HG03159 (cell line): ENCODE data around the gene ACADSB.

Source experiments
- ATAC-seq: cut with Tn5 transposase; IDR thresholded peaks from one replicate; pipeline ENCODE4 v1.9.1; 2021; ENCODE audit warnings: mild to moderate bottlenecking, moderate library complexity; ENCODE audit not compliant: unreplicated experiment

ACADSB gene

DNA sequence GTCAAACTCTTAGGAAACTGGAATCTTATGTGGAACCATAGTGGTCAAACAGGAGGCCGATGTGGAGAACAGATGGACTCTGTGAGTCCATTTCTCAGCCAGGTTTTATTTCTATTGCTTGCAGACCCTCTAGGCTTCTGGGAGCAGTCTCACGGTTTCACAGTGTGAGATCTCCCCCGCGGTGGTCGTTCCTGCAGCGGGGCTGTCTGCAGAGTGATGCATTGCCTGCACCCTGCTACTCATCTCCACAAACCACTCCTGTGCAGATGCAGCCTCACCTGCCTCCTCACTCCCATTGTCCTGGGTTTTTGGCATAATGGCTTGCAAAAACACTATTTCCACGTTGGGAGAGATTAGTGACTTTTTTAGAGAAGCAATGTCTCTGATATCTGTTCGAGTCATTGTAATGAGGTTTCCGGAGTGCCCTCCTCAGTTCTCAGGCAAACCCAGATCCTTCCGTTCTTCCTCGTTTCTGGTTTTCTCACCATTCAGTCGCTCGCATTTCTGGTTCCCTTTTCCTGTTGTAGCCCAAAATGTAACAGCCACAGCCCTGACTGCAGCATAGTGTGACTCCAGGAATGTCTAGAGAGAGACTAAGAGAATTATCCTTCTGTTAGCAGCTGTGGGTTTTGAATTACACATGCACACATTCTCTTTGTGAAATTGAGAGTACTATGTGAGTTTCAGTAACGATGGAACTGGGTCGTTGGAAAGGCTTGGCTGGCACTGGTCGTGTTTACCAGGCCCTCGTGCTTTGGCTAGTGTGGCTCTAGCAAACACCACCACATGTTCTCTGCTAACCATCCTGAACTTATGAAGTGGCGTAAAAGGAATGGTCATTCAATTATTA is 30.2 kb downstream of the ACADSB start:
- ATAC-seq: no peak

DNA sequence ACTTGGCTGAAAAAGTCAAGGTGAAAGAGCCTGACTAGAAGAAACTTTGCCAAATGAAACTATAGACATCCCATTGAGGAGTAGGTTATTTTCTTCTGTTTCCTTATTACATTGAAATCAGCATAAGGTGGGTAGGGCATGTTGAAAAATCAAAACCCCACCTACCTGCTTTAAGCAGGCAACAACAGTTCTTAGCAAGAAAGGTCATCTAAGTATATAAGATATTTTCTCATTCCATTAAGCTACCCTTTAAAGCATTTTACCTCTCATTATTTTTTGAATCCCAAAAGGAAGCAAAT is 30.8 kb downstream of the ACADSB start:
- no peak for ATAC-seq

DNA sequence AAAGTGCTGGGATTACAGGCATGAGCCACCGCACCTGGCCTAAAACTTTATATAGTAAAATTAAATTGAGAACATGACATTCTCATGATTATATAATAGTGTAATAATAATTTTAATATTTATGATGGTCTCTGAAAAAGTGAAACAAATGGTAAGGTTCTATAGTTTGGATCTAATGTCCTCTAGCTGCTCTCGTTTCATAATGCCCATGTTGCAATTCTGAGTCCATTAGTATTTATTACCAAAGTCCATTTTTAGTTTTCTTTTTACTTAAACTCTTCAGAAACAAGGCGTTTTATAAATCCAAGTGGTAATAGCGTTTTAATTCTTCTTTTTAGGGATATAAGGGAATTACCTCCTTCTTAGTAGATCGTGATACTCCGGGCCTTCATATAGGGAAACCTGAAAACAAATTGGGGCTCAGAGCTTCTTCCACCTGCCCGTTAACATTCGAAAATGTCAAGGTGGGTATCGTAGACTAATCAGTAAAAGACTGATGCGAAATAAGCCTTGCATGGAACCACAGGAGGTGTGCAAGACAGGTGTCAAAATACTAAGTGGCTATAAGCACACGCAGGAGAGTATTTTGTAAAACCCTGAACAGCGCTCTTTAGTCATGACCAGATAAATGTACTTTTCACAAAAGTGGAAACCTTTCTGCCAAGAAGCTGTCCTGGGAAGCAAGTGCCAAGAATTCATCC is 34.1 kb downstream of the ACADSB start:
- ATAC-seq: no peak

DNA sequence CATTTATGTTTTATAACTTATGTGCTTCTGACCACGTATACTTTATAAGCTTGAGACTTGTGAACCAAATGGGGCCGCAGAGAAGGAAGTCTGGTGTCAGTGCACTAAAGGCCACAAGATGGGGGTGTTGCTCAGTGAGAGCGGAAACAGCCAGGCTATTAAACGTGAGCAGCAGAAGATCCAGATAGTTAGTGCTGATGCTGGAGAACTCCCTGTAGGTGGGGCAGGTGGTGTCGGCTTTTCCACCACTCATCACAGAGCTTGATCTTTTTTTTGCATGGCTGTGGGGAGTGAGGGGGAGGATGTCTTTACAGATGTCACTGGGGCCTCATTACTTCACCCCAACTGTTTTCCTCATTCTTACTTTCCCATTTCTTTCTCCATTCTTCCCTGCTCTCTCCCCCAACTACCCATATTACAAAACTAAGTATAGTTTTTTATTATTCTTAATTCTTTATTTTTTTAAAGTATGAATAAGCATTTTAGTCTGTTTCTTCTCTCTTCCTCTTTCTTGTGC is 34.7 kb downstream of the ACADSB start:
- peak; percentile 84 for ATAC-seq

DNA sequence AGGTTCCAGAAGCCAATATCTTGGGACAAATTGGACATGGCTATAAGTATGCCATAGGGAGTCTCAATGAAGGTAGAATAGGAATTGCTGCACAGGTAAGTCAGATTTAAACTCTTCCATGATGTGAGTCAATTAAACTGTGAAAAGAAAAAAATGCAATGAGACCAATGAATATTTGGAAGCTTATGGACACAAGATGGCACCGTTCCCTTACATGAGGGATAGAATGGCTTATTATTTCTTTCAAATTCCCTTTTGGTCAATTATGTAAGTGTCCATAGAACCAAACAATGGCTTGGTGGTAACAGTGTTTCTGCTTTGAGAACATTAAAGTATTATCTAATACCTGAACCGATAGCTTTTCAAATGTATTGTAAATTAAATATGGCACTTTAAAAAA is 35.6 kb downstream of the ACADSB start:
- ATAC-seq: no peak

DNA sequence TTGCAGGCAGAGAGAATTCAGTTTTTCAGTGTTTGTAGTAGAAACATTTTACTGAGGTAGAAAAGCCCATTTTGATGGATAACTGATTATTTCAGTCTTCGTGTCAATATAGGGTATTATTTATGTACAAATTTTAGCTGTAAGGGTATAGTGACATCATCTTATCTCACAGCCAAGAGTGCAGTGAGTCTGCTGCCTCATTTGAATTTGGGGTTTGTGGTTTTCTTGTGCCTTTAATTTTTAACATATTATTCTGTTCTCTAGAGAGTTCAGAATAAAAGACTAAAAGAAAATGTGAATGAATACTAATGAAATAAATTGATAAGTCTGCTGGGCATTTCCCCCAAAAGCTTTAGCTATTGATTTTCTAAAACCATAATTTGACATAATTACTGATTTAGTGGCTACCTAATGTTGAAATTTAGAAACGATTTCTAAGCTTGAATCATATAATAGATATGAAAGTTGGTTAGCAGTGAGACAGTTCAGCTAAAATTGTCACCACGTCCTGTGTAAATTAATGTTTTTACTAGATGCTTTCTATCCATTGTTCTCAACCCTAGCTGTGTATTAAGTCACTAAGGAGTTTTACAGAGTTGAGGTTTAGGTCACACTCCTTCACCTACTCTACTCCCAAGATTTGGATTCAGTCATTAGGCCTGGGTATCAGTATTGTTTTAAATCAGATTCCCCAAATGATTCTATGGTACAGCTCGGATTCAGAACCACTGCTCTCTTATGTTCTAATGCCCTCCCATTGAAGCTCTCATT is 37.3 kb downstream of the ACADSB start:
- ATAC-seq: no peak

DNA sequence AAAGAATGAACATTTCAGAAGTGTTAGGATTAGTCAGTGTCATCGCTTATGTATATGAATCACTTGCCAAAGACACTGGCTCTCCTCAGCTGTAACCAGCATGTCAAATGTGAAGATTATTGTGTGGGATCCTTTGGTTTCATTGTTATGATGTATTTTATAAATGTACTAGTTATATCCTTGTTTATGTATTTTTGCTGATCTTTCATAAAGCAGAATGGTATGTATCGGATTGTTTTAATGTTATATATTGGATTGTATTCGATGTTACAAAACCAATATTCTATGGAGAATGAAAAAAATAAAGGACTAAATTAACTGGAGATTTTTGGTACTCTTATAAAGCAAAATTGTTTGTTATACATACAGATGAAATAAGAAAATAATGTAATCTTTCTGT is 49.2 kb downstream of the ACADSB start:
- ATAC-seq: no peak

DNA sequence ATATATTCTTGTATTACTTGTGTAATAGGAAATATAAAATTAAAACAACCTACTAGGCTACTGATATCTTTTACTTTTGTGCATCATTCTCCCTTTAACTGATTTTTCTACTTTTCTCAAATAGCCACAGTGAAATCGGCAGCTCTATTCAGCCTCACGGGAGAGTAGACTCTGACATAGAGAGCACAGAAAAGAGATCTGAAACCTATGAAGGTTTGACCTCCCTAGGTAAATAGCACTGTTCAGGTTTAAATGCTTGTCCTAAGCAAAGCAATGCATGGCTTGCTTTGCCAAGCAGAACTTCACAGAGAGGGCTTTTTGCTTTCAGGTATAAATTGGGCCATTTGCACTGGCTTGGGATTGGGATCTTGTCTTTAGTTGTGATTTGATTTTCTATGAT is 53.1 kb downstream of the ACADSB start:
- no peak for ATAC-seq

DNA sequence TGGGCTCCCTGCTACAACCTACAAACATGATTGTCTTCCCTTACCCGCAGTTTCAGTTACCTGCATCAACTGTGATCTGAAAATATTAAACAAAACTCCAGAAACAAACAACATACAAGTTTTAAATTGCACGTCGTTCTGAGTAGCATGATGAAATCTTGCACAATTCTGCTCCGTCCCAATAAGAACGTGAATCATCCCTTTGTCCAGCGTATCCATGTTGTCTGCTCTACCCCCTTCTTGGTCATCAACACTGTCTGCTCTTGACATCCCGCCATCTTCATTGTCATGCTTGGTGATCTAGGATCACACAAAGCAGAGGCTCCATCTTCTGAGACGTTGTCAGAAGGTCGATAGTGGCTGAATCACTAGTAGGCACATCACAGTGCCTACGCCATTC is 53.9 kb downstream of the ACADSB start:
- no peak for ATAC-seq

DNA sequence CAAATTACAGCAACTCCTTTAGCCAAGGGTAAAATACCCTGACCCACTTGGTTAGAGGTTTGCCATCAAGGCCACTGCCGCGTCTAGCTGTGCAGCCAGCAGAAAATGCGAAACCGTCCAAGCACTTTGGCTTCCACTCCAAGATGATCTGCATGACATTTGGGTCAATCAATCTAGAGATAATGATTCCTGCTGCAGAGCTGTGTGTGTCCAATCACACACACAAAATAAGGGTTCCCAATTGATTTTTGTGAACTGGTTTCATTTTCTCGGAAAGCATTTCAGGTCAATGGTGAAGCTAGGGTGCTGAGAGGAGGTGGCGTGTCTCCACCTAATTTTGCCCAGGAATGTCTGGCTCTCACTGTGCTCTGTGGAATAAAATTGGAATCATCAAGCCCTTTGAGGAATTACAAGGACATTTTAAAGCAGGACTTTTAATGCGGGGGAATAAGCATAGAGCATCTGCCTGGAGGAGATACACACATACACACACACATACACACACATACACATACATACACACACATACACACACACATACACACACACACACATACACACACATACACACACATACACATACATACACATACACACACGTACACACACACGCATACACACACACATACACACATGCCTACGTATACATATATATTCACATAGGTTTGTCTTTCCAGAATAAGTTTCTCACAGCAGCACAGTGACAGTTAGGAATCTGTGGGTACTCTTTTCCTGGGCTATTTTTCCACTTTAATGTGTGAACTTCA is 59.5 kb downstream of the ACADSB start:
- no peak for ATAC-seq

DNA sequence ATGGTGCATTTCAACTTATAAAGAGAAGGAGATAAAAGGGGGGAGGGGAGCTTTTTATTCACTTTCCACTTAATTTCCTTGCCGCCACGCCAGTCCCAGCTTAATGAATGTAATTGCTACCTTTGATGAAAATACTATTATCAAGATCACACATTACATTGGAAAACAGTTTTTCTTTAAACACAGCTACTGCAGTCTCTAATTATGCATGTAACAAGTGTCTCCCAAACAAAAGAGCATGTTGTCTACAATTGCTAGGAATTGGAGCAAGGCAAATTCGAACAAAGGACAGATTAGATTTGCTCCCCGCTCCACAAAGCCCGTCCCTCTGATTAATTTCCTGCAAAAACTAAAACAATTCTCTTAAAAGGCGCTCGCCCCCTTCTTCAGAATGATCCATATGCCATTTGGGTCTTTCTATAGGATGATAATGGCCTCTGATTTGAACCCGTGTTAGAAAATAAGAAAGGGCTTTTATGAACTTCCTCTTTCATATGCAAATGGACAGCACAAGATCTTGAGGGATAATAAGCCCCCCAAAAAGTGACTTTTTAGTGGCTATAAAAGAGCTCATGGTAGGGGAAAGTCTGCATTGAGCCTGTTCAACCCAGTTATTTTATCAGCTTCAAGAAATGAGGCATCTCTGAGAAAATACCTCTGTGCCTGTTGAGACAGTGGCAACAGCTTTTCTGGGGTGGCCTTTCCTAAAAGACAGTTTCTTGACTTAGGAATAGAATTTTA is 60.6 kb downstream of the ACADSB start:
- no peak for ATAC-seq

DNA sequence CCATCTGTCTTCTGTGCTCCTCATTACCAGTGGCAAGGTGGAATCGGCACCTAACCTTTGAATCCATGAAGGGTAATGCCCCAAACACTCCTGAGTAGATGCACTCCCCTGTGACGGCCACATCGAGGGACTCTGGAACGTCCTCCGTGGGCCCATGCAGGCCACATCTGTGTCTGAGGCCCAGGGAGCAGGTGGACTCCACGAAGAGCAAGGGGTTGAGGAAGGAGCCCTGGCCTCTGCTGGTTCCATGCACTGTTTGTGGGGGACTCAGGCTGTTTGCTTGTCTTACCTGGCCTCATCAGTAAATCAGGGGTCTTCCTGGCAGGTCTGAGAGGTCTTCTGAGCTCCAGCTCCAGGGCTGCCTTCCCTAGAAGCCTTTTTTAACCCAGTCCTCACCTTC is 64.4 kb downstream of the ACADSB start:
- no peak for ATAC-seq

DNA sequence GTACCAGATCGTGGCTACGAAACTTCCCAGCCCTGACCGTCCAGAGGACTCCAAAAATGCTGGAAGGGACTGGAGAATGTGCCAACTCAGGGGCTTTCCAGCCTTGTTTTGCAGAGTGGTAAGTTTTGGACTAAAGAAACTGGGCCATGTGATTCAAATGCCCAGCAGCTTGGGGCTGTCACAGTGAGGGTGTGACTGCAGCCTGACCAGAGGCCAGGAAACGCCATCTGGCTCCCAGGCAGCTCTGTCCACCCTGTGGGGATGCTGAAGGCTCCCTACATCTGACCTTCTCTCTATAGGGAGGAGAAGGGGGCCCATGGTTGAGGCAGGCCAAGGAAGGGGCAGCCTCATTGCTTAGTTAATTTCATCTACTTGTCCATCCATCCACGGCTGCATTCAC is 65.4 kb downstream of the ACADSB start:
- ATAC-seq: no peak

DNA sequence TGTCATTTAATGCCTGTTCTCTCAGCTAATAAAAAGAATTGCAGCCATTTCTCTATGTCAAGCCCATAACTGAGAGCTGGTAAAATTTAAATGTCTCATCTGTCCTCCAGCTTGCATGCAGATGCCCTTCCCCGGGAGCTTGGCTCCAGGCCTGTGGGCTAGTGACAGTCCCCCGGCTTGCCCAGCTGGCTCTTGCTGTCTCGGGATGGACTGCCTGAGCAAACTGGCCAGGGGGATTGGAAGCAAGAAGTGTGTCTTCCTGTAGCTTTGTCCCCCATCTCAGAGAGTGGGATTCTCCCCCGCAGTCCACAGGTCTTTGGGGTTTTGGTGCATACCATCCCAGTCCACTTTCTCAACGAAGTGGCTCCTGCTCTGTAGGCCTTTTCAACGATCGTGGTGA is 73.1 kb downstream of the ACADSB start:
- ATAC-seq: no peak

DNA sequence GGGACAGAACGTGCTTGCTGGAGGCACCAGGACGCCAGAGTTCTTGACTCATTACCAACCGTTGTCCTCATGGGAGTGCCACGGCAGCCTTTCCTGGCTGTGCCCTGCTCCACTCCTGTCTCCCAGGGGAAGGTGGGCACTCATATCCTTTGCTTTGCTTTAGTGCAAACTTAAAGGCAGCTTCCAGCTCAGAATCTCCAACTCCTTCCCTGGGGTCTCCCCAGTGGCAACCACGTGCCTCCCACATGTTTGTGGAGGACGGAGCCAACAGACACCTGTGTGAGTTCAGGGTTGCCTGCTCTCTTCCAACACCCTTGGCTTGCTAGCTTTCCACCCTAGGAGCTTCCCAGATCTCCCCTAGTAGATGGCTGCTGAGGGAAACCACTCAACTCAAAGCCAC is 75.0 kb downstream of the ACADSB start:
- no peak for ATAC-seq

DNA sequence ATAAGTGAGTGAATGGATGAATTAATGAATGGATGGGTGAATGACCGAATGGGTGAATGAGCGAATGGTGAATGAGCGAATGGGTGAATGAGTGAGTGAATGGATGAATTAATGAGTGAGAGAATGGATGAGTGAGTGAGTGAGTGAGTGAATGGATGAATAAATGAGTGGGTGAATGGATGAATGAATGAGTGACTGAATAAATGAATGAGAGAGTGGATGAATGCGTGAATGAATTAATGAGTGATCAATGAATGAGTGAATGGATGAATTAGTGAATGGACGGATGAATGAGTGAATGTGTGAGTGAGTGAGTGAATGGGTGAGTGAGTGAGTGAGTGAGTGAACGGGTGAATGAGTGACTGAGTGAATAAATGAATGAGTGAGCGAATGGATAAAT is 77.5 kb downstream of the ACADSB start:
- no peak for ATAC-seq

DNA sequence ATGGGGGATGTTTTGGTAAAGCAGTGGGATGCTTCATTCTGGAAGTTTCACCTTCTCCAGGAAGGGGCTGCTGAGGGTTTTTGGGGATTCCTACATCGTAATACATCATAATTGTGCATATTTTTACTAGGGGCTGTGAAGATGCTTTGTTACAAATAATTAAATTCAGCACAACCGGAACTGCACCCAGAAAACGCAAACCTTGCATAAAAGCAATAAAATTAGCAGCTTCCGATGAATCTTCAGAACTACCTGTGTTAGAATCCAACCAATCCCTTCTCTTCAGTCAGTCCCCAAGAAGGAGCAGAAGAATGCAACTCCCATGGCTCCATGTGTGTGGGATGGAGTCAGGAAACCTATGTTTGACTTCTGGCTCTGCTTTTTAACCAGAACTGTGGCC is 78.5 kb downstream of the ACADSB start:
- no peak for ATAC-seq

DNA sequence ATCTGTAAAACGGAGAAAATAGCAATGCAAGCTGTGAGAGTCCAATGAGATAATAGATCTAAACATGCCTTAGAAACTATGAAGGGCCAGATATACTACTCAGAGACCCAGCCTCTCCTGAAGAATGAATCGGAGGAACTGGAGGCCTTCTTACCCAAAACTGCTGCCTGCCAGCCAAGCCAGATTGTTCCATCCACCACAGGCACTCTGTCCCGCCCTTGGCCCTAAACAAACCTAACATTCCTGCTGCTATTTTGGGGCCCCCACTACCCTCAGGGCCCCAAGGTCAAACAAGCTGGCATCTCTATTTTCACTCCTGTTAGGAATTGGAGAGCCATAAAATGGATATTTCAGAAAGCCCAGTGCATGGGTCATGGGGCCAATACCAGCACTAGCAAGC is 79.0 kb downstream of the ACADSB start:
- ATAC-seq: no peak

DNA sequence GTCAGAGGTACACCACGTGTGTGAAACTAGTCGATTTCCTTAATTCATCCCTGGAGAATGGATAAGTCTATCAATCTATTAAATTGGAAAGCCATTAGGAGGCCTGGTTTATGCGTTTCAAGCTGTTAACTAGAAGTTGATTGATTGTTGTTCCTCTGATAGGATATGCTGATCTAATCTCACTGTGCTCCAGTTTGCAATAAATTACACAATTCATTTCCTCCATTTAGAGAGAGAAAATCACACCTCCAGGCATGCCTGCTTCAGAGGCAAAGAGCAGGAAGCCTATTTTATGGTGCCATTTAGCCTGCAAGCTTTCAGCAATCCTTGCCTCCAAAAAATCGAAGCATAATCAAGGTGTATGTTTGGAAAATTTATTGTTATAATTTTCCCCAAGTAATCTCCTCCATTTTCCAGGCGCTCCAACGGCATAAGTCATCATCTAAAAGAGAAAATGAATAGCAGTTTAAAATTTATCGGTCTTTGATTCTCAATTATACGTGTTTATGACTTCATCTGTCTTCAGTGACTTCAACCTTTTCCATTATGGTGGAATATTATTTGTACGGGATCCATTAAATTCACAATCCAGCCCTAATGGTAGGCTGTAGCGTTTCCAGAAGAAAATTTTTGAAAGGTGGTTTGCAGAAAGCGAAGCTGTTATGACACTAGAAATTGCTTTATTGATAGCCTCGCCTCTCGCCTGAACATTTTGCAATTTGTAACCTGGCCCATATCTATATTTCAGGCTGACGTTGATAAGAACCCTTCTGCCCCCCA is 84.0 kb downstream of the ACADSB start:
- no peak for ATAC-seq

DNA sequence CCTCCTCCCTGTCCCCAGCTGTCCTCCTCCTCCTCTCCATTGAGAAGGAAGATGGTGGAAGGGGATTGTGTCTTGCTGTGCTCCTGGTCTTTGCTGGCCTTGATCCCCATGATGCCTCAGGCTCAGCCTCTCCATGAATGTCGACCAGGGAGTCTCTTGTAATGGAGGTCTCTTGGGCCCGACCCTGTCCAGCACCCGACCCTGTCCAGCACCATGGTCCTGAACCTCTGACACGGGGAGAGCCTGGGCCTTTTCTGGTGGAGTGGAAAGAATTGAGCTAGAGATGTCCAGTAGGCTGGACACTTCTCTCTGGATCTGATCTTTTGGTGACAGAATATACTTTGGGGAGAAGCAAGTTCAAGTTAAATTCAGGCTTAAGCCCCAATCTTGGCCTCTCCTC is 84.7 kb downstream of the ACADSB start:
- ATAC-seq: no peak
